GM12874 (cell line): Measurements from ENCODE around the gene SH3RF2.

Source experiments
- CTCF ChIP-seq: IDR thresholded peaks from 2 replicates; pipeline ENCODE4 v1.5.1; 2011; ENCODE audit warnings: low read depth, mild to moderate bottlenecking, control low read depth, low read length, moderate library complexity; ENCODE audit not compliant: insufficient read depth

The SH3RF2 gene

GRCh38 chr5:146051678-146052077 lies 115.3 kb downstream of the SH3RF2 start:
- TF ChIP-seq CTCF: no peak

GRCh38 chr5:146052780-146053179 lies 116.4 kb downstream of the SH3RF2 start:
- TF ChIP-seq CTCF: peak; percentile 20; the same call in 1 of the 2 replicates

GRCh38 chr5:146055432-146055831 lies 119.1 kb downstream of the SH3RF2 start:
- no peak for TF ChIP-seq CTCF

- no peak for TF ChIP-seq CTCF
These were observed 123.3 kb downstream of the SH3RF2 start for GRCh38 chr5:146059460-146060220.

- no peak for TF ChIP-seq CTCF
These were observed 123.8 kb downstream of the SH3RF2 start for GRCh38 chr5:146060221-146060585.

GRCh38 chr5:146066968-146067367 lies 130.6 kb downstream of the SH3RF2 start:
- TF ChIP-seq CTCF: no peak

GRCh38 chr5:146068206-146068605 lies 131.8 kb downstream of the SH3RF2 start:
- no peak for TF ChIP-seq CTCF
